GM19240 (cell line): ENCODE data around the gene KCTD3.

Experiments
- DNase-seq: peaks from one replicate; pipeline ENCODE4 v3.0.0; 2011; ENCODE audit warnings: low spot score; ENCODE audit not compliant: insufficient read length

KCTD3 gene

GRCh38 chr1:215651867-215652266 lies 84.8 kb downstream of the KCTD3 start:
- no peak for DNase-seq

GRCh38 chr1:215652371-215652770 lies 85.3 kb downstream of the KCTD3 start:
- no peak for DNase-seq

- no peak for DNase-seq
Observed at GRCh38 chr1:215657047-215657446, 89.9 kb downstream of the KCTD3 start.

- no peak for DNase-seq
Observed at GRCh38 chr1:215660259-215660658, 93.2 kb downstream of the KCTD3 start.

GRCh38 chr1:215661033-215661432 lies 93.9 kb downstream of the KCTD3 start:
- no peak for DNase-seq

GRCh38 chr1:215665215-215665614 lies 98.1 kb downstream of the KCTD3 start:
- DNase-seq = no peak

GRCh38 chr1:215667761-215668160 lies 100.7 kb downstream of the KCTD3 start:
- no peak for DNase-seq

- no peak for DNase-seq
Observed at GRCh38 chr1:215669806-215670491, 102.8 kb downstream of the KCTD3 start.
